22Rv1 (cell line): ENCODE data around the gene WWP2.
"Not testable (repeated sequence)": the region's sequence is repeated elsewhere in the genome, so short reads cannot be mapped to it uniquely, and the experiment has no call there.

Source experiments
- ZFX ChIP-seq: fragments of 450-650 bp; IDR thresholded peaks from 2 replicates; pipeline ENCODE4 v1.6.1; 2017; ENCODE audit warnings: antibody characterized with exemption, borderline replicate concordance
- TF ChIP-seq, protein P1 (sequence below): fragments of 450-650 bp; IDR thresholded peaks from 2 replicates; pipeline ENCODE4 v1.5.1; 2017; ENCODE audit warnings: mild to moderate bottlenecking

DNA sequence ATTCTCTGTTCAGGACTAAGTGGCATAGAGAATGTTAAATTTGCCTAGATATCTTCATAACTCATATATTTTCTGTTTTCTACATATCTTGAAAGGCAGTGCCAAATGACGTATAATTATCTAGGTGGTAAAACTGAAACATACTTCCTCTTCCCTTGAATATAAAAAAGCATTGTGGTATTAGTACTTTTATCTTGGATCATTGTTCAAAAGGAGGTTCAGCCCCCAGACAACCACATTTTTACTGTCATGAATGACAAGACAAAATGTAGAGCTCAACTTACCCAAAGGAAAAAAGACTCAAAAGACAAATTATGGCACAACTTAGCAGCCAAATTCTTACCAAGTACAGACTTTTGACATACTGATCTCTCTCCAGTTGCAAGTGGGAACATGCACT is 223.1 kb downstream of the WWP2 start:
- TF ChIP-seq, protein P1, sequence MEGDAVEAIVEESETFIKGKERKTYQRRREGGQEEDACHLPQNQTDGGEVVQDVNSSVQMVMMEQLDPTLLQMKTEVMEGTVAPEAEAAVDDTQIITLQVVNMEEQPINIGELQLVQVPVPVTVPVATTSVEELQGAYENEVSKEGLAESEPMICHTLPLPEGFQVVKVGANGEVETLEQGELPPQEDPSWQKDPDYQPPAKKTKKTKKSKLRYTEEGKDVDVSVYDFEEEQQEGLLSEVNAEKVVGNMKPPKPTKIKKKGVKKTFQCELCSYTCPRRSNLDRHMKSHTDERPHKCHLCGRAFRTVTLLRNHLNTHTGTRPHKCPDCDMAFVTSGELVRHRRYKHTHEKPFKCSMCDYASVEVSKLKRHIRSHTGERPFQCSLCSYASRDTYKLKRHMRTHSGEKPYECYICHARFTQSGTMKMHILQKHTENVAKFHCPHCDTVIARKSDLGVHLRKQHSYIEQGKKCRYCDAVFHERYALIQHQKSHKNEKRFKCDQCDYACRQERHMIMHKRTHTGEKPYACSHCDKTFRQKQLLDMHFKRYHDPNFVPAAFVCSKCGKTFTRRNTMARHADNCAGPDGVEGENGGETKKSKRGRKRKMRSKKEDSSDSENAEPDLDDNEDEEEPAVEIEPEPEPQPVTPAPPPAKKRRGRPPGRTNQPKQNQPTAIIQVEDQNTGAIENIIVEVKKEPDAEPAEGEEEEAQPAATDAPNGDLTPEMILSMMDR = not testable (repeated sequence)
- not testable (repeated sequence) for TF ChIP-seq ZFX
